NB4 (cell line): ENCODE data around the gene PROB1.

Source experiments
- DNase-seq: peaks from one replicate; pipeline ENCODE4 v3.0.0; 2010; ENCODE audit warnings: low read depth
- H3K4me3 ChIP-seq: one replicate; pipeline ENCODE4 v1.5.1; 2011; ENCODE audit warnings: mild to moderate bottlenecking, low read depth, low read length, moderate library complexity
- MAX ChIP-seq: IDR thresholded peaks from 2 replicates; pipeline ENCODE4 v1.6.1; 2011; ENCODE audit warnings: low read depth, low read length
- MYC ChIP-seq: IDR thresholded peaks from 2 replicates; pipeline ENCODE4 v1.6.1; 2011; ENCODE audit warnings: low read depth, low read length
- POLR2A ChIP-seq: IDR thresholded peaks from 2 replicates; pipeline ENCODE4 v1.6.1; 2011; ENCODE audit warnings: mild to moderate bottlenecking; ENCODE audit not compliant: insufficient read length; ENCODE audit errors: extremely low read depth
- TF ChIP-seq, protein P1 (sequence below): IDR thresholded peaks from one replicate; pipeline ENCODE4 v1.5.1; 2012; ENCODE audit warnings: low read depth, low read length

The PROB1 gene

DNA sequence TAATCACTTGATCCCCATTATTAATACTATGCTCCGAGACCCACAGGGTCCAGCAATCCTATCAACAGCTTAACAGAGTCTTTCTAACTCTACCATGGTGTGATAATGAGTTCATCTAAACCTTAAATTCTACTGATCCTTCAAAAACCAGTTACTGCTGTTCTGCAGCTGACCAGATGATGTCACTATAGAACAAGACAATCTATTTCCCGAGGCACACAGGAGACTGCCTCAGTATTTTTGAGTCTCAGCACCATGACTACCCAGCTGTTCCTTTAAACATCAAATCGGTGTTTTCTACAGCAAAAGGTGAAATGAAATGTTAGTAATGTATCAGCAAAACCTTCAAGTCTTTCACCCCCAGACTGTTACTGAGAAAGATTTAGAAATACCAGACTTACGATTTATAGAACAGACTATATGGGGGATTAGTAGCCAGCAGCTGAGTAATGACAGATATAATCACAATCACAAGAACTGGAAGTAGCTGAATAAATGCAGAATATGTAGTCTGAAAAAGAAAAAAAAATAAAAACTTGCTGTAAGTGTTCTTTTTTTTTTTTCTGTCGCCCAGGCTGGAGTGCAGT lies 27.5 kb upstream of the PROB1 start:
- no peak overlapping the region for H3K4me3 ChIP-seq
- peak; percentile 77 for DNase-seq
- TF ChIP-seq MAX (peak; percentile 58), POLR2A (no peak), MYC (no peak)
- TF ChIP-seq, protein P1, sequence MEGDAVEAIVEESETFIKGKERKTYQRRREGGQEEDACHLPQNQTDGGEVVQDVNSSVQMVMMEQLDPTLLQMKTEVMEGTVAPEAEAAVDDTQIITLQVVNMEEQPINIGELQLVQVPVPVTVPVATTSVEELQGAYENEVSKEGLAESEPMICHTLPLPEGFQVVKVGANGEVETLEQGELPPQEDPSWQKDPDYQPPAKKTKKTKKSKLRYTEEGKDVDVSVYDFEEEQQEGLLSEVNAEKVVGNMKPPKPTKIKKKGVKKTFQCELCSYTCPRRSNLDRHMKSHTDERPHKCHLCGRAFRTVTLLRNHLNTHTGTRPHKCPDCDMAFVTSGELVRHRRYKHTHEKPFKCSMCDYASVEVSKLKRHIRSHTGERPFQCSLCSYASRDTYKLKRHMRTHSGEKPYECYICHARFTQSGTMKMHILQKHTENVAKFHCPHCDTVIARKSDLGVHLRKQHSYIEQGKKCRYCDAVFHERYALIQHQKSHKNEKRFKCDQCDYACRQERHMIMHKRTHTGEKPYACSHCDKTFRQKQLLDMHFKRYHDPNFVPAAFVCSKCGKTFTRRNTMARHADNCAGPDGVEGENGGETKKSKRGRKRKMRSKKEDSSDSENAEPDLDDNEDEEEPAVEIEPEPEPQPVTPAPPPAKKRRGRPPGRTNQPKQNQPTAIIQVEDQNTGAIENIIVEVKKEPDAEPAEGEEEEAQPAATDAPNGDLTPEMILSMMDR, result peak; percentile 84

DNA sequence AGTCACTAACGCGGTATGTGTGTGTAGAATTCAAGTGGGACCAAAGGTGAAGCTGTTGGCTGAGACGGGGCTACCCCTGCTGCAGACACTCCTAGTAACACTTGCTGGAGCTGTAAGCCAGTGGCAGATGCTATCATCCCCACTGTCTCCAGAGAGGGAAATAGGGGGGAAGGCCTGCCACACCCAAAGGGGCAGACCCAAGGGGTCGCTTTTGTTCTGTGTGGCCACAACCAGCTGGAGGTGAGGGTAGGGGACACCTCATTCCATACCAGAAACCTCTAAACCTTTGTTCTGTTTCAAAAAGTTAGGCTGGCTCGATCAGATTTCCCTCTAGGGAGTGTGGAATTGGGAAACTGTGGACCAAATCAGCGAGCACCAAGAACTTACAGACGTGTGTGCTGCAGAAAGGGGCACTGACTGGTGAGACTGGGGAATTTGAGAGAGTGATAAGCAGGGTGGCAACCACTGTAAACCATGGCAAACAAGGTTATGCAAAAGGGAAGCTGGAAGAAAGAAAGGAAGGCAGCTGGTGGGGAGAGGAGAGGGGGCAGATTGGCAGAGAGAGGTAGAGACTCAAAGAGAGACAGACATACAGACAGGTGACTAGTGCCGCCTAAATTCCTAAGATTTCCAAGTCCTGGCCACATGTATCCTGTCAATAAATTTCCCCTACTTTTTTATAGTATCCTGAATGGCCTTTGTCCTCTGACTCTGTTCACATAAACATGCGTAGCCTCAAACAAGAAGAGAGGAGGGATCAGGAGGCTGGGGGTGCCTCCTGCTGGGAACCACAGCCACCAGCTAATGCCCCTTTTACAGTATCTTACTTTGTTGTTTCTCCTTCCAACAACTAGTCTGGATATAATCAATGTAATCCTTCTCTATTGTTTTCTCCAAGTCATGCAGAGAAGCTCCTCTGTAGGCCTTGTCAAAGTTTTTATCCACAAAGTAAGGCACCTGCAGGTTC lies 24.6 kb upstream of the PROB1 start:
- no peak overlapping the region for H3K4me3 ChIP-seq
- no peak for DNase-seq
- TF ChIP-seq MAX (no peak), POLR2A (no peak), MYC (no peak)
- TF ChIP-seq, protein P1, result no peak

DNA sequence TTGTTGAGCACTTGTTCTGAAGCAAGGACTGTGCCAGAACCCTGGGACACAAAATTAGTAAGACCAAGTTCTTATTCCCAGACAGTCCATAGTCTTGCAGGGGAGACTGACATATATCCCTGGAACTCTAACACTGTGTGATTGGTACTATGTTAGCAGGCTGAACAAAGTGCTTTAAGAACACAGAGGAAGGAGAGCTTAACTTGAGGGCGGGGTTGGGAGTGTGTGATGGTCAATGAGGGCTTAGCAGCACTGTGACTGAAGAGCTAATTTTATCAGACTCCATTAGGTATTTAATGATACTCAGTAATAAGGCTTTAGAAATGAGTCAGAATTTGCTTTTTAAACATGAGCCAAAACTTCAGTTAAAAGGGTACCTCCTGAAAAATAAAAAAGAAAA lies 23.9 kb upstream of the PROB1 start:
- TF ChIP-seq MAX (no peak), POLR2A (no peak), MYC (no peak)
- TF ChIP-seq, protein P1, result no peak
- no peak for DNase-seq
- H3K4me3 ChIP-seq, result no peak overlapping the region

DNA sequence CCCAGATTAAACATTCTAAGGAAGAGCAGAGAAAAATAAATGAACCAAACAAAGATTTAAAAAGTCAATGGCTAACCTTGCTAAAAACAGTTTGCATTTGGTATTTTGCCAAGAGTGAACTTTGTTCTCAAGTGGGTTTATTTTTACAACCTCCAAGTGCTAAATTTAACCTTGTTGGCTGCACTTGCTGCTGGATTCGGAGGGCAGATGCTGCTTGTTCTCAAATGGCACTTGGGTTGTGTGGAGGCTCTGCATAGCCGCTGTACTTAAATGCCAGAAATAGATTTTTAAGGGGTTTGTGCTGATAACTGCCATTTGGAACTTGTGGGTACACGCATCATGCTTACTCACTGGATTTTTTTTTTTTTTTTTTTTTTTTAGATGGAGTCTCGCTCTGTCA lies 22.3 kb upstream of the PROB1 start:
- H3K4me3 ChIP-seq, result no peak overlapping the region
- no peak for DNase-seq
- TF ChIP-seq, protein P1, result no peak
- TF ChIP-seq POLR2A, result no peak
- no peak for TF ChIP-seq MYC
- TF ChIP-seq MAX, result no peak

DNA sequence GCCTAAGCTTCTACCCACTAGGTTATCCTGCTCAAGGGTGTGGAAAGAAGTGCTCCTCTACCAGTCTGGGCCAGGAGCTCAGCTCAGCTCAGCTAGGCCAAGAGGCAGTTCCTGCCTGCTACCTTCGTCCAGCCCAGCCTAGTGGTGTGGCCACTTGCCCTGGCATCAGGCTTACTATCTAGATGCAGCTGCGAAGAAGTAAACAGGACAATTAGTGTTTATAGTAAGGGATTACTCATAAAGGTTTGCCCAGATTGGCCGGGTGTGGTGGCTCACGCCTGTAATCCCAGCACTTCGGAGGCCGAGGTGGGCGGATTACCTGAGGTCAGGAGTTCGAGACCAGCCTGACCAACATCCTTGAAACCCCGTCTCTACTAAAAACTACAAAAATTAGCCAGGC lies 21.7 kb upstream of the PROB1 start:
- no peak for DNase-seq
- TF ChIP-seq, protein P1, result no peak
- no peak for TF ChIP-seq MYC
- no peak for TF ChIP-seq POLR2A
- TF ChIP-seq MAX, result no peak
- H3K4me3 ChIP-seq, result no peak overlapping the region
